ENCODE results near the gene SART1. TPM values are rescaled to one million over a fixed set of nuclear protein-coding genes. Genes with fewer than 3 reads are reported as not detected.

SART1 gene
- total RNA-seq, 1 donor from 2014 or later, result 36.5 TPM

GRCh38 chr11:66006134-66006890 lies 44.8 kb downstream of the SART1 start:
- peaks cover 3% of the 10 kb centered on the region for H3K36me3 Mint-ChIP-seq (ENCODE audit: low read depth, unreplicated experiment)

GRCh38 chr11:66006891-66007176 lies 45.3 kb downstream of the SART1 start:
- peaks cover 17% of the 10 kb centered on the region for H3K79me2 ChIP-seq (ENCODE audit: insufficient read depth, low read length)
- no peak overlapping the region for H2AFZ ChIP-seq (ENCODE audit: low read depth, low read length)
- H3K9me3 ChIP-seq (ENCODE audit: insufficient read depth, low read depth, low read length), result no peaks in the 10 kb centered on the region
- FAIRE-seq, result no peak
- peaks cover 3% of the 10 kb centered on the region for H3K27me3 ChIP-seq (ENCODE audit: insufficient read depth, low read length)
- H3K4me3 ChIP-seq (ENCODE audit: insufficient read depth, low read depth, low read length), result no peak overlapping the region
- Mint-ChIP-seq H3K4me3 (ENCODE audit: unreplicated experiment) (no peak overlapping the region), H3K27ac (ENCODE audit: unreplicated experiment) (no peak overlapping the region), H3K36me3 (ENCODE audit: low read depth, unreplicated experiment) (peaks cover 3% of the 10 kb centered on the region), H3K9me3 (ENCODE audit: unreplicated experiment) (peaks cover 2% of the 10 kb centered on the region), H3K4me1 (ENCODE audit: low read depth, unreplicated experiment) (peaks cover 11% of the 10 kb centered on the region), H3K27me3 (ENCODE audit: low read depth, unreplicated experiment) (peaks cover 3% of the 10 kb centered on the region)
- peaks cover 5% of the 10 kb centered on the region for H3K4me1 ChIP-seq (ENCODE audit: insufficient read depth, low read length)
- H3K9ac ChIP-seq (ENCODE audit: low read length), result no peak overlapping the region
- H3K4me2 ChIP-seq (ENCODE audit: low read length), result no peak overlapping the region
- no peak overlapping the region for H3K27ac ChIP-seq (ENCODE audit: low read depth, low read length)
- no peak for DNase-seq (ENCODE audit: low read depth)
- TF ChIP-seq CTCF (IDR thresholded peaks at IDR 0.05; ENCODE audit: insufficient read depth, low read depth, low read length) (no peak), EZH2 (IDR thresholded peaks at IDR 0.05; ENCODE audit: insufficient read depth, low read length) (no peak)
- peaks cover 9% of the 10 kb centered on the region for H3K36me3 ChIP-seq (ENCODE audit: insufficient read depth, low read length)
- peaks cover 3% of the 10 kb centered on the region for H4K20me1 ChIP-seq (ENCODE audit: insufficient read depth, low read length)

More at GRCh38 chr11:66006134-66006890, 44.8 kb downstream of the SART1 start:
- H3K4me3 Mint-ChIP-seq (ENCODE audit: unreplicated experiment), result no peak overlapping the region
- no peaks in the 10 kb centered on the region for H3K27me3 ChIP-seq (ENCODE audit: insufficient read depth, low read length)
- H3K9ac ChIP-seq (ENCODE audit: low read length), result no peak overlapping the region
- DNase-seq (ENCODE audit: low read depth) (no peak), FAIRE-seq (no peak)
- peaks cover 9% of the 10 kb centered on the region for H3K36me3 ChIP-seq (ENCODE audit: insufficient read depth, low read length)
- H4K20me1 ChIP-seq (ENCODE audit: insufficient read depth, low read length), result peaks cover 8% of the 10 kb centered on the region
- H3K4me1 Mint-ChIP-seq (ENCODE audit: low read depth, unreplicated experiment), result peaks cover 11% of the 10 kb centered on the region
- no peak overlapping the region for H3K4me2 ChIP-seq (ENCODE audit: low read length)
- no peak overlapping the region for H3K27ac Mint-ChIP-seq (ENCODE audit: unreplicated experiment)
- no peaks in the 10 kb centered on the region for H3K9me3 ChIP-seq (ENCODE audit: insufficient read depth, low read depth, low read length)
- H3K9me3 Mint-ChIP-seq (ENCODE audit: unreplicated experiment), result peaks cover 2% of the 10 kb centered on the region
- H3K27ac ChIP-seq (ENCODE audit: low read depth, low read length), result no peak overlapping the region
- H3K79me2 ChIP-seq (ENCODE audit: insufficient read depth, low read length), result peaks cover 22% of the 10 kb centered on the region
- H3K4me1 ChIP-seq (ENCODE audit: insufficient read depth, low read length), result peaks cover 1% of the 10 kb centered on the region
- no peak overlapping the region for H2AFZ ChIP-seq (ENCODE audit: low read depth, low read length)
- peaks cover under 1% of the 10 kb centered on the region for H3K27me3 Mint-ChIP-seq (ENCODE audit: low read depth, unreplicated experiment)
- H3K4me3 ChIP-seq (ENCODE audit: insufficient read depth, low read depth, low read length), result no peak overlapping the region
- TF ChIP-seq EZH2 (IDR thresholded peaks at IDR 0.05; ENCODE audit: insufficient read depth, low read length), result no peak
- TF ChIP-seq CTCF (IDR thresholded peaks at IDR 0.05; ENCODE audit: insufficient read depth, low read depth, low read length), result no peak

GRCh38 chr11:66007201-66007634 lies 45.7 kb downstream of the SART1 start:
- no peak overlapping the region for H2AFZ ChIP-seq (ENCODE audit: low read depth, low read length)
- H3K79me2 ChIP-seq (ENCODE audit: insufficient read depth, low read length), result peaks cover 16% of the 10 kb centered on the region
- H3K9ac ChIP-seq (ENCODE audit: low read length), result no peak overlapping the region
- peaks cover 2% of the 10 kb centered on the region for H3K9me3 Mint-ChIP-seq (ENCODE audit: unreplicated experiment)
- H3K27me3 Mint-ChIP-seq (ENCODE audit: low read depth, unreplicated experiment), result peaks cover 3% of the 10 kb centered on the region
- peaks cover 3% of the 10 kb centered on the region for H3K27me3 ChIP-seq (ENCODE audit: insufficient read depth, low read length)
- H3K4me3 Mint-ChIP-seq (ENCODE audit: unreplicated experiment), result no peak overlapping the region
- H3K4me1 ChIP-seq (ENCODE audit: insufficient read depth, low read length), result peaks cover 5% of the 10 kb centered on the region
- no peaks in the 10 kb centered on the region for H3K9me3 ChIP-seq (ENCODE audit: insufficient read depth, low read depth, low read length)
- H3K36me3 Mint-ChIP-seq (ENCODE audit: low read depth, unreplicated experiment), result peaks cover 3% of the 10 kb centered on the region
- peaks cover 11% of the 10 kb centered on the region for H3K4me1 Mint-ChIP-seq (ENCODE audit: low read depth, unreplicated experiment)
- H3K36me3 ChIP-seq (ENCODE audit: insufficient read depth, low read length), result peaks cover 9% of the 10 kb centered on the region
- no peak overlapping the region for H3K4me3 ChIP-seq (ENCODE audit: insufficient read depth, low read depth, low read length)
- FAIRE-seq (no peak), DNase-seq (ENCODE audit: low read depth) (no peak)
- TF ChIP-seq EZH2 (IDR thresholded peaks at IDR 0.05; ENCODE audit: insufficient read depth, low read length) (no peak), CTCF (IDR thresholded peaks at IDR 0.05; ENCODE audit: insufficient read depth, low read depth, low read length) (no peak)
- no peak overlapping the region for H3K4me2 ChIP-seq (ENCODE audit: low read length)
- H3K27ac Mint-ChIP-seq (ENCODE audit: unreplicated experiment), result no peak overlapping the region
- H3K27ac ChIP-seq (ENCODE audit: low read depth, low read length), result no peak overlapping the region
- H4K20me1 ChIP-seq (ENCODE audit: insufficient read depth, low read length), result peaks cover 3% of the 10 kb centered on the region
